Measurements from ENCODE around the gene SRP9.

- TF ChIP-seq CTCF (IDR thresholded peaks at IDR 0.05; ENCODE audit: poor library complexity), result no peak
- TF ChIP-seq EZH2phosphoT487 (IDR thresholded peaks at IDR 0.05; ENCODE audit: low read depth, severe bottlenecking, unreplicated experiment), result no peak
Observed at GRCh38 chr1:225762002-225762441, 15.6 kb upstream of the SRP9 start.
